Daoy (cell line): ENCODE data around the gene TPO. TPM values are rescaled to one million over a fixed set of nuclear protein-coding genes. Genes with fewer than 3 reads are reported as not detected.
"Not testable (repeated sequence)": the region's sequence is repeated elsewhere in the genome, so short reads cannot be mapped to it uniquely, and the experiment has no call there.

Experiments used
- DNase-seq: peaks from one replicate; pipeline ENCODE4 v3.0.0-alpha.2; 2015; ENCODE audit warnings: low read depth
- total RNA-seq: library from RNA; depleted of rRNA; stranded (reverse); fragments of >200 nt; shearing (Covaris generic); gene quantifications from 2 replicates; pipeline ENCODE4 v1.2.3, GENCODE V29; 2014; rRNA removed

The TPO gene
- total RNA-seq, result not detected in 2 replicates

- DNase-seq, result no peak
Observed at GRCh38 chr2:1413156-1413710, at the start of gene TPO. Gene TPO, plus strand, starts transcription at chr2:1413463. Its CDS starts 946 bp downstream, at chr2:1414409.

GRCh38 chr2:1366546-1367134 lies 46.6 kb upstream of the TPO start:
- peak; percentile 62 for DNase-seq

- no peak for DNase-seq
Observed at GRCh38 chr2:1367601-1368000, 45.7 kb upstream of the TPO start.

- no peak for DNase-seq
Observed at GRCh38 chr2:1369905-1370304, 43.4 kb upstream of the TPO start.

GRCh38 chr2:1370461-1370860 lies 42.8 kb upstream of the TPO start:
- DNase-seq, result no peak

GRCh38 chr2:1371082-1371481 lies 42.2 kb upstream of the TPO start:
- DNase-seq, result peak; percentile 66

GRCh38 chr2:1373830-1374229 lies 39.4 kb upstream of the TPO start:
- DNase-seq, result peak; percentile 48

GRCh38 chr2:1374287-1374686 lies 39.0 kb upstream of the TPO start:
- DNase-seq, result no peak

- DNase-seq, result no peak
Observed at GRCh38 chr2:1375794-1376193, 37.5 kb upstream of the TPO start.

- DNase-seq, result no peak
Observed at GRCh38 chr2:1377473-1377872, 35.8 kb upstream of the TPO start.

- no peak for DNase-seq
Observed at GRCh38 chr2:1378456-1379150, 34.7 kb upstream of the TPO start.

GRCh38 chr2:1381644-1382043 lies 31.6 kb upstream of the TPO start:
- DNase-seq, result no peak

- not testable (repeated sequence) for DNase-seq
Observed at GRCh38 chr2:1387954-1388725, 25.1 kb upstream of the TPO start.

- DNase-seq, result not testable (repeated sequence)
Observed at GRCh38 chr2:1390118-1390517, 23.1 kb upstream of the TPO start.

GRCh38 chr2:1393321-1393720 lies 19.9 kb upstream of the TPO start:
- no peak for DNase-seq

- DNase-seq, result peak; percentile 42
Observed at GRCh38 chr2:1394709-1395408, 18.4 kb upstream of the TPO start.

GRCh38 chr2:1397350-1397749 lies 15.9 kb upstream of the TPO start:
- DNase-seq, result no peak

GRCh38 chr2:1398191-1398590 lies 15.1 kb upstream of the TPO start:
- DNase-seq, result no peak

- no peak for DNase-seq
Observed at GRCh38 chr2:1400943-1401735, 12.1 kb upstream of the TPO start.

GRCh38 chr2:1402064-1402463 lies 11.2 kb upstream of the TPO start:
- DNase-seq, result no peak

- no peak for DNase-seq
Observed at GRCh38 chr2:1403565-1403964, 9.7 kb upstream of the TPO start.
